ENCODE data around the gene GOSR2.
"Not testable (repeated sequence)": the region's sequence is repeated elsewhere in the genome, so short reads cannot be mapped to it uniquely, and the experiment has no call there.

Gene GOSR2

GRCh38 chr17:46968224-46968834 lies 45.4 kb downstream of the GOSR2 start:
- no peak for DNase-seq

GRCh38 chr17:46968896-46969295 lies 45.9 kb downstream of the GOSR2 start:
- no peak for DNase-seq

GRCh38 chr17:46971647-46972300 lies 48.8 kb downstream of the GOSR2 start:
- DNase-seq, result no peak

- no peak for DNase-seq
Observed at GRCh38 chr17:46972346-46972745, 49.4 kb downstream of the GOSR2 start.

GRCh38 chr17:46974086-46974485 lies 51.1 kb downstream of the GOSR2 start:
- DNase-seq, result peak; percentile 1

GRCh38 chr17:46975287-46975686 lies 52.3 kb downstream of the GOSR2 start:
- DNase-seq, result no peak

- no peak for DNase-seq
Observed at GRCh38 chr17:46976626-46977270, 53.8 kb downstream of the GOSR2 start.

- DNase-seq, result no peak
Observed at GRCh38 chr17:46977348-46977747, 54.4 kb downstream of the GOSR2 start.

- no peak for DNase-seq
Observed at GRCh38 chr17:46977750-46978488, 55.0 kb downstream of the GOSR2 start.

- DNase-seq, result no peak
Observed at GRCh38 chr17:46978489-46979146, 55.7 kb downstream of the GOSR2 start.

- DNase-seq, result no peak
Observed at GRCh38 chr17:46979147-46979863, 56.3 kb downstream of the GOSR2 start, which contains the start of gene RPRML. TSS of gene RPRML (minus strand) at chr17:46979253. CDS start at chr17:46979007, 246 bp downstream.

GRCh38 chr17:46982577-46982976 lies 59.6 kb downstream of the GOSR2 start:
- DNase-seq, result no peak

- DNase-seq, result no peak
Observed at GRCh38 chr17:46983782-46984181, 60.8 kb downstream of the GOSR2 start.

GRCh38 chr17:46984341-46984740 lies 61.4 kb downstream of the GOSR2 start:
- DNase-seq, result no peak

- DNase-seq, result peak; percentile 16
Observed at GRCh38 chr17:46984892-46985291, 61.9 kb downstream of the GOSR2 start.

- no peak for DNase-seq
Observed at GRCh38 chr17:46986366-46986765, 63.4 kb downstream of the GOSR2 start.

GRCh38 chr17:46987927-46988326 lies 65.0 kb downstream of the GOSR2 start:
- DNase-seq, result not testable (repeated sequence)

- no peak for DNase-seq
Observed at GRCh38 chr17:46989637-46990431, 66.9 kb downstream of the GOSR2 start.

- DNase-seq, result no peak
Observed at GRCh38 chr17:46991617-46992016, 68.7 kb downstream of the GOSR2 start.
